A673 (cell line): ENCODE measurements around the gene MAST4. TPM values are rescaled to one million over a fixed set of nuclear protein-coding genes. Genes with fewer than 3 reads are reported as not detected.

Source experiments
- BruUV-seq: library from RNA; stranded (reverse); fragments of 400-500 nt; replicated peaks from 2 replicates; lab custom pipeline; 2021; lab: Mats Ljungman, UMichigan
- CTCF ChIA-PET: fragments of 300-600 bp; sonication (Branson Sonifier 250); formaldehyde crosslinking; loops from one replicate; lab custom pipeline; 2022; ENCODE audit warnings: antibody characterized with exemption; lab: Charles Lee
- POLR2A ChIA-PET: fragments of 300-600 bp; sonication (Branson Sonifier 250); formaldehyde crosslinking; loops from one replicate; lab custom pipeline; 2022; ENCODE audit warnings: antibody characterized with exemption; ENCODE audit not compliant: low non-redundant PET; lab: Charles Lee
- DNase-seq: peaks from one replicate; pipeline ENCODE4 v3.0.0-alpha.2; 2015; ENCODE audit warnings: low spot score
- H3K27ac ChIP-seq: fragments of 200-600 bp; sonication (generic); 2 replicates; pipeline ENCODE4 v1.5.1; 2016; ENCODE audit warnings: mixed run types, low read depth, mild to moderate bottlenecking, mixed read lengths, antibody characterized with exemption, low read length; ENCODE audit not compliant: poor library complexity, severe bottlenecking
- H3K27me3 ChIP-seq: fragments of 200-600 bp; sonication (generic); replicated peaks from 2 replicates; pipeline ENCODE4 v1.6.1; 2017; ENCODE audit warnings: mixed run types, low read depth, mild to moderate bottlenecking, mixed read lengths, antibody characterized with exemption, low read length; ENCODE audit not compliant: insufficient read depth, poor library complexity
- H3K36me3 ChIP-seq: fragments of 200-600 bp; sonication (generic); 2 replicates; pipeline ENCODE4 v1.6.1; 2016; ENCODE audit warnings: mixed run types, mild to moderate bottlenecking, mixed read lengths, antibody characterized with exemption, low read length; ENCODE audit not compliant: insufficient read depth, poor library complexity, severe bottlenecking
- H3K4me1 ChIP-seq: fragments of 200-600 bp; sonication (generic); 2 replicates; pipeline ENCODE4 v1.6.1; 2017; ENCODE audit warnings: mixed run types, mild to moderate bottlenecking, mixed read lengths, antibody characterized with exemption, low read length; ENCODE audit not compliant: insufficient read depth, poor library complexity, severe bottlenecking
- H3K4me3 ChIP-seq: fragments of 200-600 bp; sonication (generic); 2 replicates; pipeline ENCODE4 v1.5.1; 2016; ENCODE audit warnings: low read depth, mixed run types, mild to moderate bottlenecking, mixed read lengths, low read length; ENCODE audit not compliant: poor library complexity, severe bottlenecking
- H3K9me3 ChIP-seq: fragments of 200-600 bp; sonication (generic); 2 replicates; pipeline ENCODE4 v1.6.1; 2016; ENCODE audit warnings: mixed run types, low read depth, mild to moderate bottlenecking, mixed read lengths, antibody characterized with exemption, low read length; ENCODE audit not compliant: poor library complexity, severe bottlenecking
- CTCF ChIP-seq: fragments of 300-800, 200-600 bp; sonication (generic); conservative IDR thresholded peaks from 2 replicates; pipeline ENCODE4 v1.5.1; 2017; ENCODE audit warnings: low read depth, mild to moderate bottlenecking, antibody characterized with exemption, low read length, moderate library complexity, mixed read lengths
- EZH2 ChIP-seq: fragments of 200-600 bp; sonication (generic); IDR thresholded peaks from 2 replicates; pipeline ENCODE4 v1.6.1; 2017; ENCODE audit warnings: borderline replicate concordance, low read depth, mild to moderate bottlenecking, mixed read lengths, antibody characterized with exemption, low read length; ENCODE audit not compliant: poor library complexity, severe bottlenecking
- intact Hi-C: fragments of 100-400 bp; cut with micrococcal nuclease; formaldehyde crosslinking; loops from one replicate; pipeline ENCODE4 v1.10.0; 2022; ENCODE audit not compliant: unreplicated experiment
- total RNA-seq: library from RNA; stranded (reverse); gene quantifications from 2 replicates; pipeline ENCODE4 v1.2.3, GENCODE V29; 2021

The MAST4 gene
- total RNA-seq, 1 experiment from 2014 or later = 4.5 TPM

- ChIA-PET POLR2A (no interaction called here), CTCF (no interaction called here)
- no peak overlapping the region for H3K27ac ChIP-seq
- DNase-seq = no peak
- H3K36me3 ChIP-seq = no peaks in the 10 kb centered on the region
- no peak overlapping the region for H3K4me3 ChIP-seq
- no TSS peak for BruUV-seq
- H3K27me3 ChIP-seq = no peaks in the 10 kb centered on the region
- no peak for TF ChIP-seq EZH2
- no peak for TF ChIP-seq CTCF
- H3K4me1 ChIP-seq = no peaks in the 10 kb centered on the region
- intact Hi-C loops = no loop called here
- H3K9me3 ChIP-seq = no peaks in the 10 kb centered on the region
Measured at GRCh38 chr5:67199859-67200258, 603.7 kb downstream of the MAST4 start.

GRCh38 chr5:67200809-67201562 lies 604.8 kb downstream of the MAST4 start:
- TF ChIP-seq EZH2 = no peak
- no peak for TF ChIP-seq CTCF
- no peak for DNase-seq
- CTCF ChIA-PET = no interaction called here
- no peaks in the 10 kb centered on the region for H3K9me3 ChIP-seq
- no peaks in the 10 kb centered on the region for H3K36me3 ChIP-seq
- BruUV-seq = no TSS peak
- H3K27ac ChIP-seq = no peak overlapping the region
- no peak overlapping the region for H3K4me3 ChIP-seq
- H3K4me1 ChIP-seq = no peaks in the 10 kb centered on the region
- intact Hi-C loops = no loop called here
- POLR2A ChIA-PET = interaction anchor here (0.6 kb wide), 1 partner anchor 1754 kb away, joined by 3 read pairs; no protein-coding TSS in a partner anchor
- H3K27me3 ChIP-seq = no peaks in the 10 kb centered on the region

GRCh38 chr5:67201897-67202549 lies 605.8 kb downstream of the MAST4 start:
- H3K4me3 ChIP-seq = no peak overlapping the region
- H3K27me3 ChIP-seq = no peaks in the 10 kb centered on the region
- no peaks in the 10 kb centered on the region for H3K36me3 ChIP-seq
- no TSS peak for BruUV-seq
- no peak overlapping the region for H3K27ac ChIP-seq
- intact Hi-C loops = no loop called here
- H3K4me1 ChIP-seq = no peaks in the 10 kb centered on the region
- ChIA-PET CTCF (no interaction called here), POLR2A (interaction anchor here (0.6 kb wide), 1 partner anchor 1753 kb away, joined by 3 read pairs; no protein-coding TSS in a partner anchor)
- H3K9me3 ChIP-seq = no peaks in the 10 kb centered on the region
- DNase-seq = no peak
- no peak for TF ChIP-seq CTCF
